GM23338 (cell line): ENCODE results near the gene OTUB2. TPM values are rescaled to one million over a fixed set of nuclear protein-coding genes. Genes with fewer than 3 reads are reported as not detected.

Experiments used
- ATAC-seq: fragments of 200-7000 bp; cut with Tn5 transposase; 3 replicates; pipeline ENCODE4 v1.9.1; 2020
- DNase-seq: peaks from one replicate; pipeline ENCODE4 v3.0.0-alpha.2; 2015; ENCODE audit warnings: low spot score
- H2AFZ ChIP-seq: fragments of 200-600 bp; sonication (generic); 2 replicates; pipeline ENCODE4 v1.8.0; 2016; ENCODE audit warnings: antibody characterized with exemption, mild to moderate bottlenecking, moderate library complexity
- H3F3A ChIP-seq: fragments of 200-600 bp; sonication (generic); replicated peaks from 2 replicates; pipeline ENCODE4 v1.8.0; 2017; ENCODE audit warnings: antibody characterized with exemption, mixed run types, low read depth
- H3K27ac ChIP-seq: fragments of 200-600 bp; sonication (generic); 2 replicates; pipeline ENCODE4 v1.6.1; 2016; ENCODE audit warnings: low read depth
- H3K27me3 ChIP-seq: fragments of 200-600 bp; sonication (generic); 2 replicates; pipeline ENCODE4 v1.8.0; 2016; ENCODE audit warnings: mild to moderate bottlenecking, mixed run types, moderate library complexity; ENCODE audit not compliant: insufficient read depth
- H3K36me3 ChIP-seq: fragments of 200-600 bp; sonication (generic); 2 replicates; pipeline ENCODE4 v1.8.0; 2016; ENCODE audit warnings: mild to moderate bottlenecking; ENCODE audit not compliant: insufficient read depth
- H3K4me1 ChIP-seq: fragments of 200-600 bp; sonication (generic); 2 replicates; pipeline ENCODE4 v1.8.0; 2016; ENCODE audit warnings: mild to moderate bottlenecking, moderate library complexity; ENCODE audit not compliant: insufficient read depth
- H3K4me2 ChIP-seq: fragments of 200-600 bp; sonication (generic); 2 replicates; pipeline ENCODE4 v1.7.1; 2017; ENCODE audit warnings: mixed run types
- H3K4me3 ChIP-seq: fragments of 200-600 bp; sonication (generic); 2 replicates; pipeline ENCODE4 v1.6.1; 2016; ENCODE audit warnings: mixed run types
- H3K79me2 ChIP-seq: fragments of 200-600 bp; sonication (generic); replicated peaks from 2 replicates; pipeline ENCODE4 v1.8.0; 2017; ENCODE audit warnings: mild to moderate bottlenecking; ENCODE audit not compliant: insufficient read depth
- H3K9me2 ChIP-seq: fragments of 200-600 bp; sonication (generic); 2 replicates; pipeline ENCODE4 v1.8.0; 2017; ENCODE audit not compliant: insufficient read depth
- H4K20me1 ChIP-seq: fragments of 200-600 bp; sonication (generic); replicated peaks from 2 replicates; pipeline ENCODE4 v1.8.0; 2017; ENCODE audit warnings: mild to moderate bottlenecking; ENCODE audit not compliant: insufficient read depth
- H3K27ac Mint-ChIP-seq: 2 replicates; pipeline ENCODE4 v1.8.0; 2020; ENCODE audit warnings: inconsistent platforms, mild to moderate bottlenecking, moderate library complexity, mixed read lengths
- H3K27me3 Mint-ChIP-seq: 3 replicates; pipeline ENCODE4 v1.8.0; 2022; ENCODE audit warnings: low read depth, mild to moderate bottlenecking, moderate library complexity, mixed read lengths, inconsistent platforms; ENCODE audit not compliant: insufficient read depth, poor library complexity
- H3K36me3 Mint-ChIP-seq: 3 replicates; pipeline ENCODE4 v1.8.0; 2021; ENCODE audit warnings: low read depth, mild to moderate bottlenecking, inconsistent platforms, moderate library complexity, mixed read lengths
- H3K4me1 Mint-ChIP-seq: 3 replicates; pipeline ENCODE4 v1.8.0; 2020; ENCODE audit warnings: mild to moderate bottlenecking, inconsistent platforms, mixed read lengths
- H3K4me3 Mint-ChIP-seq: 3 replicates; pipeline ENCODE4 v1.8.0; 2021; ENCODE audit warnings: moderate library complexity, mild to moderate bottlenecking, inconsistent platforms, mixed read lengths
- H3K9me3 Mint-ChIP-seq: 3 replicates; pipeline ENCODE4 v1.8.0; 2020; ENCODE audit warnings: moderate library complexity, mild to moderate bottlenecking, inconsistent platforms, mixed read lengths
- CREB1 ChIP-seq: fragments of 250-450 bp; sonication (Bioruptor Pico); IDR thresholded peaks from 2 replicates; pipeline ENCODE4 v1.5.0; 2020; ENCODE audit warnings: low read depth, mild to moderate bottlenecking, moderate library complexity
- CTCF ChIP-seq, 2 experiments: fragments of 200-600 bp in 1 of 2; sonication (generic) in 1 of 2; conservative IDR thresholded peaks; 2 replicates each; pipeline versions ENCODE4 v1.5.1 to v1.6.1; 2016 to 2017; ENCODE audit warnings: antibody characterized with exemption in 2 of 2, low read depth in 2 of 2, mild to moderate bottlenecking in 2 of 2, moderate library complexity in 1 of 2
- ETS1 ChIP-seq: IDR thresholded peaks from 2 replicates; pipeline ENCODE4 v1.6.1; 2016; ENCODE audit warnings: antibody characterized with exemption
- EZH2 ChIP-seq: fragments of 200-600 bp; sonication (generic); IDR thresholded peaks from one replicate; pipeline ENCODE4 v1.8.0; 2017; ENCODE audit warnings: antibody characterized with exemption, mild to moderate bottlenecking, low read depth; ENCODE audit not compliant: unreplicated experiment
- EZH2phosphoT487 ChIP-seq: fragments of 200-600 bp; sonication (generic); IDR thresholded peaks from one replicate; pipeline ENCODE4 v1.8.1; 2018; ENCODE audit warnings: antibody characterized with exemption; ENCODE audit not compliant: unreplicated experiment
- JUNB ChIP-seq: IDR thresholded peaks from one replicate; pipeline ENCODE4 v1.6.1; 2016; ENCODE audit warnings: antibody characterized with exemption; ENCODE audit not compliant: unreplicated experiment
- NANOG ChIP-seq: IDR thresholded peaks from 2 replicates; pipeline ENCODE4 v1.6.1; 2016; ENCODE audit warnings: antibody characterized with exemption, borderline replicate concordance
- POLR2AphosphoS5 ChIP-seq: IDR thresholded peaks from 2 replicates; pipeline ENCODE4 v1.6.1; 2016; ENCODE audit warnings: antibody characterized with exemption, low read depth
- REST ChIP-seq: IDR thresholded peaks from one replicate; pipeline ENCODE4 v1.6.1; 2018; ENCODE audit warnings: antibody characterized with exemption; ENCODE audit not compliant: unreplicated experiment
- STAT1 ChIP-seq: IDR thresholded peaks from one replicate; pipeline ENCODE4 v1.6.1; 2016; ENCODE audit warnings: antibody characterized with exemption; ENCODE audit not compliant: unreplicated experiment
- ZNF114 ChIP-seq: fragments of 250-450 bp; sonication (Bioruptor Pico); IDR thresholded peaks from 2 replicates; pipeline ENCODE4 v1.5.0; 2020; ENCODE audit warnings: mild to moderate bottlenecking, moderate library complexity
- ZNF331 ChIP-seq: fragments of 250-450 bp; sonication (Bioruptor Pico); IDR thresholded peaks from 2 replicates; pipeline ENCODE4 v1.5.0; 2020; ENCODE audit warnings: low read depth, mild to moderate bottlenecking, moderate library complexity
- ZNF462 ChIP-seq: fragments of 250-450 bp; sonication (Bioruptor Pico); IDR thresholded peaks from 2 replicates; pipeline ENCODE4 v1.5.0; 2020; ENCODE audit warnings: mild to moderate bottlenecking, moderate library complexity
- polyA plus RNA-seq: library from polyadenylated mRNA; unstranded; fragments of >200 nt; fragmentation: Nextera tagmentation; extraction: Ambion mirVana; gene quantifications from 2 replicates; pipeline ENCODE4 v1.2.1, GENCODE V29; 2016
- total RNA-seq: library from RNA; depleted of rRNA; stranded (reverse); fragments of >200 nt; shearing (Covaris generic); gene quantifications from 2 replicates; pipeline ENCODE4 v1.2.3, GENCODE V29; 2014

The OTUB2 gene
- total and polyA plus RNA-seq, 2 experiments from 2014 or later, result 2.1 to 4.1 TPM

DNA sequence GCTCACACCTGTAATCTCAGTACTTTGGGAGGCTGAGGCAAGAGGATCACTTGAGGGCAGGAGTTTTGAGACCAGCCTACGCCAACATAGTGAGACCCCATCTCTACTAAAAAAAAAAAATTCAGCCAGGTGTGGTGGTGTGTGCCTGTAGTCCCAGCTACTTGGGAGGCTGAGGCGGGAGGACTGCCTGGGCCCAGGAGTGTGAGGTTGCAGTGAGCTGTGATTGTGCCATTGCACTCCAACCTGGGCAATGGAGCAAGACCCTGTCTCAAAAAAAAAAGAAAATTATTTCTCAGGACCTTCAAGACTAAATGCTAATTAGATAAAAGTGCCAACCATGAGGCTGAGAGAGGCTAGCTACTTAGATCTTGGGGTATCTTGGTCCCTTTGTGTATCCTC is 23.5 kb downstream of the OTUB2 start:
- H3K27ac ChIP-seq, result no peak overlapping the region
- no peaks in the 10 kb centered on the region for H3F3A ChIP-seq
- no peaks in the 10 kb centered on the region for H3K27me3 ChIP-seq
- no peak for DNase-seq
- TF ChIP-seq EZH2, result no peak
- no peak for TF ChIP-seq POLR2AphosphoS5
- no peak for TF ChIP-seq ETS1
- no peak for TF ChIP-seq JUNB
- no peak for TF ChIP-seq NANOG
- no peak for TF ChIP-seq CTCF (conservative IDR thresholded peaks at IDR 0.05; ENCODE audit: low read depth in 2 of 2)
- no peak for TF ChIP-seq CREB1 (CRISPR knock-in tag)
- no peak for TF ChIP-seq STAT1
- no peak for TF ChIP-seq EZH2phosphoT487
- no peak for TF ChIP-seq REST
- no peak for TF ChIP-seq ZNF114 (CRISPR knock-in tag)
- no peak for TF ChIP-seq ZNF331 (CRISPR knock-in tag)
- TF ChIP-seq ZNF462 (CRISPR knock-in tag), result no peak
- no peaks in the 10 kb centered on the region for H3K79me2 ChIP-seq
- H3K4me1 Mint-ChIP-seq, result peaks cover 10% of the 10 kb centered on the region; the same call in 2 of the 3 replicates
- ATAC-seq, result no peak
- peaks cover 20% of the 10 kb centered on the region for H3K36me3 ChIP-seq
- H3K4me2 ChIP-seq, result no peak overlapping the region
- no peak overlapping the region for H3K27ac Mint-ChIP-seq
- peaks cover 75% of the 10 kb centered on the region for H3K36me3 Mint-ChIP-seq
- H3K4me3 Mint-ChIP-seq, result no peak overlapping the region
- H2AFZ ChIP-seq, result no peak overlapping the region
- no peaks in the 10 kb centered on the region for H3K4me1 ChIP-seq
- no peaks in the 10 kb centered on the region for H3K9me3 Mint-ChIP-seq
- H3K9me2 ChIP-seq, result no peaks in the 10 kb centered on the region
- peaks cover 3% of the 10 kb centered on the region for H4K20me1 ChIP-seq
- no peak overlapping the region for H3K4me3 ChIP-seq
- H3K27me3 Mint-ChIP-seq, result peaks cover 4% of the 10 kb centered on the region
